GM21576 (cell line): ENCODE data around the gene EXOSC1.
"Not testable (repeated sequence)": the region's sequence is repeated elsewhere in the genome, so short reads cannot be mapped to it uniquely, and the experiment has no call there.

Experiments
- ATAC-seq: cut with Tn5 transposase; IDR thresholded peaks from one replicate; pipeline ENCODE4 v1.9.1; 2021; ENCODE audit warnings: mild to moderate bottlenecking, moderate library complexity; ENCODE audit not compliant: unreplicated experiment

EXOSC1 gene

GRCh38 chr10:97459933-97460332 is 14.1 kb upstream of the EXOSC1 start:
- ATAC-seq: no peak

- ATAC-seq: no peak
These were observed 13.3 kb upstream of the EXOSC1 start for GRCh38 chr10:97459111-97459510.

- ATAC-seq: no peak
These were observed 10.9 kb upstream of the EXOSC1 start for GRCh38 chr10:97456686-97457065.

- ATAC-seq: no peak
These were observed 10.4 kb upstream of the EXOSC1 start for GRCh38 chr10:97456034-97456685.

- ATAC-seq: no peak
These were observed 8.7 kb upstream of the EXOSC1 start for GRCh38 chr10:97454330-97455036.

GRCh38 chr10:97452352-97452751 is 6.5 kb upstream of the EXOSC1 start:
- ATAC-seq: no peak

GRCh38 chr10:97451605-97452004 is 5.8 kb upstream of the EXOSC1 start:
- ATAC-seq: no peak

GRCh38 chr10:97450828-97451227 is 5.0 kb upstream of the EXOSC1 start:
- ATAC-seq: no peak

- no peak for ATAC-seq
These were observed 467 bp downstream of the EXOSC1 start for GRCh38 chr10:97445357-97445721.

GRCh38 chr10:97444212-97444611 is 1.6 kb downstream of the EXOSC1 start:
- ATAC-seq: no peak

GRCh38 chr10:97442277-97442676 is 3.5 kb downstream of the EXOSC1 start:
- ATAC-seq: no peak

- no peak for ATAC-seq
These were observed 10.6 kb downstream of the EXOSC1 start for GRCh38 chr10:97435211-97435610.

GRCh38 chr10:97434557-97434956 is 11.2 kb downstream of the EXOSC1 start:
- no peak for ATAC-seq

GRCh38 chr10:97434055-97434454 is 11.8 kb downstream of the EXOSC1 start:
- ATAC-seq: no peak

- ATAC-seq: no peak
These were observed 17.2 kb downstream of the EXOSC1 start for GRCh38 chr10:97428572-97428981.

- ATAC-seq: no peak
These were observed 18.1 kb downstream of the EXOSC1 start for GRCh38 chr10:97427571-97428179.

GRCh38 chr10:97426776-97427570 is 18.8 kb downstream of the EXOSC1 start:
- ATAC-seq: no peak

- peak; percentile 77 for ATAC-seq
These were observed 19.6 kb downstream of the EXOSC1 start, which contains the start of gene PGAM1 for GRCh38 chr10:97425964-97426775. PGAM1 (plus strand) TSS chr10:97426191; CDS start chr10:97426308, 117 bp downstream.

GRCh38 chr10:97423757-97424098 is 22.1 kb downstream of the EXOSC1 start:
- not testable (repeated sequence) for ATAC-seq

GRCh38 chr10:97416565-97416964 is 29.2 kb downstream of the EXOSC1 start:
- ATAC-seq: no peak

- ATAC-seq: no peak
These were observed 32.9 kb downstream of the EXOSC1 start for GRCh38 chr10:97412891-97413304.
